Retinal pigment epithelial cell (primary cell): ENCODE measurements around the gene MICOS13.
"Not testable (repeated sequence)": the region's sequence is repeated elsewhere in the genome, so short reads cannot be mapped to it uniquely, and the experiment has no call there.

Experiments
- DNase-seq: peaks from one replicate; pipeline ENCODE4 v3.0.0-alpha.2; 2010; ENCODE audit warnings: low read depth
- H3K4me3 ChIP-seq: 2 replicates; pipeline ENCODE4 v1.5.1; 2011; ENCODE audit warnings: mild to moderate bottlenecking, low read length, control low read depth, moderate library complexity
- CTCF ChIP-seq: conservative IDR thresholded peaks from 2 replicates; pipeline ENCODE4 v1.5.1; 2011; ENCODE audit warnings: low read depth, low read length, control low read depth, inconsistent platforms

Gene MICOS13

GRCh38 chr19:5707576-5708575, 27.6 kb upstream of the MICOS13 start:
- DNase-seq = no peak
- H3K4me3 ChIP-seq = no peak overlapping the region
- TF ChIP-seq CTCF = no peak

GRCh38 chr19:5706876-5707573, 26.7 kb upstream of the MICOS13 start:
- DNase-seq = no peak
- no peak overlapping the region for H3K4me3 ChIP-seq
- no peak for TF ChIP-seq CTCF

GRCh38 chr19:5705552-5705951, 25.2 kb upstream of the MICOS13 start:
- DNase-seq = no peak
- no peak for TF ChIP-seq CTCF
- H3K4me3 ChIP-seq = no peak overlapping the region

- H3K4me3 ChIP-seq = no peak overlapping the region
- TF ChIP-seq CTCF = no peak
- DNase-seq = no peak
These were observed 23.8 kb upstream of the MICOS13 start for GRCh38 chr19:5703819-5704818.

GRCh38 chr19:5702053-5702410, 21.7 kb upstream of the MICOS13 start:
- not testable (repeated sequence) for DNase-seq

GRCh38 chr19:5700455-5701092, 20.3 kb upstream of the MICOS13 start:
- H3K4me3 ChIP-seq = no peak overlapping the region
- no peak for DNase-seq
- TF ChIP-seq CTCF = no peak

More at GRCh38 chr19:5702053-5702410, 21.7 kb upstream of the MICOS13 start:
- not testable (repeated sequence) for H3K4me3 ChIP-seq
